ENCODE measurements around the gene TRAPPC4.
"Not testable (repeated sequence)": the region's sequence is repeated elsewhere in the genome, so short reads cannot be mapped to it uniquely, and the experiment has no call there.

The TRAPPC4 gene, protein sequence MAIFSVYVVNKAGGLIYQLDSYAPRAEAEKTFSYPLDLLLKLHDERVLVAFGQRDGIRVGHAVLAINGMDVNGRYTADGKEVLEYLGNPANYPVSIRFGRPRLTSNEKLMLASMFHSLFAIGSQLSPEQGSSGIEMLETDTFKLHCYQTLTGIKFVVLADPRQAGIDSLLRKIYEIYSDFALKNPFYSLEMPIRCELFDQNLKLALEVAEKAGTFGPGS

DNA sequence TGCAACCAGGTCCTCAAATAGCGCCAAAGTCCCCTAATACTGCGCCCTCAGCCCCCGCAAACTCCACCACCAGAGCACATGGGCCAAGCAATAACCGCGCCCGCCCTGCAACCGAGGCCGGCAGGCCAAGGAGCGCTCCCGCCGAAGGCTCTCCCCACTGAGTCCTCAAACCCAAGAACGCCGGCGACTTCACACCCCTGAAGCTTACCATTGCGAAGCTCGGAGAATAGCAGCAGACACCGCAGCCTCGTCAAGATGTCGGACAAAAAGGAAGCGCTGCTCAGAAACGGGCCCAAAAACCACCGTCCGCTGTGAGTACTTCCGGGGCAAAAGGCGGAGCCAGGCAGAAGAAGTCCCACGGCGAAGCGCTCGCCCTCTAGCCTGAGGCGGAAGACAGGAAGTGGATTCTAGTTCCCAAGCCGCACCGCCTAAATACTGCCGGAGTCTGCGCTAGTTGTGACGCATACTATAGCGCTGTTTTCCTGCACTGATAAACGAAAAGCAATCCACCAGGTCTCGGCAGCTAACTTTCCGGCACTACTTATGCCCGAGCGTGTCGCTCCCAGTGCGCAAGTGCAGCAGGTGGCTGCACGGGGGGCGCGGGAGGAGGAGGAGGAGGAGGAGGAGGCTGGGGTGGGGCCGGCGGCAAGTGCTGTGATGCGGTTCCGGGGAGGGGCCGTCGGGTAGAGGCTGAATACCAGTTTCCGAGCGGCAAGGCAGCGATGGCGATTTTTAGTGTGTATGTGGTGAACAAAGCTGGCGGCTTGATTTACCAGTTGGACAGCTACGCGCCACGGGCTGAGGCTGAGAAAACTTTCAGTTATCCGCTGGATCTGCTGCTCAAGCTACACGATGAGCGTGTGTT is at the start of gene TRAPPC4, which contains the start of gene RPS25:
Gene TRAPPC4, plus strand, starts transcription at position 693 of the 865 bp plus-strand sequence. Its CDS starts 30 bp downstream, at position 723.
Gene RPS25, minus strand, starts transcription at position 270 of the 865 bp plus-strand sequence. Its CDS starts 59 bp downstream, at position 211.
- DNase-seq: peak; percentile 94

DNA sequence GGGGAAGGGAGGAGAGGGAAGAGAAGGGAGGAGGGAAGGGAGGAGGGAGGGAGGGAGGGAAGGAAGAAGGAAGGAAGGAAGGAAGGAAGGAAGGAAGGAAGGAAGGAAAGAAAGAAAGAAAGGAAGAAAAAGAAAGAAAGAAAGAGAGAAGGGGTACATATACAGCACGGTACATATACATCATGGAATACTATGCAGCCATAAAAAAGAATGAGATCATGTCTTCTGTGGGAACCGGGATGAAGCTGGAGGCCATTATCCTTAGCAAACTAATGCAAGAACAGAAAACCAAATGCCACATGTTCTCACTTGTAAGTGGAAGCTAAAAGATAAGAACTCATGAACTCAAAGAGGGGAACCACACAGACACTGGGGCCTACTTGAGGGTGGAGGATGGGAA is 49.1 kb upstream of the TRAPPC4 start:
- not testable (repeated sequence) for DNase-seq

GRCh38 chr11:118971646-118972045 is 46.9 kb upstream of the TRAPPC4 start, which contains the start of gene FOXR1:
FOXR1 (plus strand) TSS chr11:118971761; CDS start chr11:118971932, 171 bp downstream.
- no peak for DNase-seq

DNA sequence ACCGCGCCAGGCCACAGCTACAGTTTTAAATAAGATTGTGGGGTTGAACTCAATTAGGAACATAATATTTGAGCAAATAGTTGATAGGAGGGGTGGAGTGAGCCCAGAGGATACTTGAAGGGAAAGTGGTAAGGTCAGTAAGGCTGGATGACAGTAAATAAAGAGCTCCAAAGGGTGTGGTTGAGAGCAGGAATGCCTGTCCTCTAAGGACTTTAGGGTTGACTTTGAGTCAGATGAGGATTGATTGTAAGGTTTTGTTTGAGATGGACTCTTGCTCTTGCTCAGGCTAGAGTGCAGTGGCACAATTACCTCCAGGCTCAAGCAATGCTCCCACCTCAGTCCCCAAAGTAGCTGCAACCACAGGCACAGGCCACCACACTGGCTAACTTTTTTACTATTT is 44.6 kb upstream of the TRAPPC4 start:
- no peak for DNase-seq

DNA sequence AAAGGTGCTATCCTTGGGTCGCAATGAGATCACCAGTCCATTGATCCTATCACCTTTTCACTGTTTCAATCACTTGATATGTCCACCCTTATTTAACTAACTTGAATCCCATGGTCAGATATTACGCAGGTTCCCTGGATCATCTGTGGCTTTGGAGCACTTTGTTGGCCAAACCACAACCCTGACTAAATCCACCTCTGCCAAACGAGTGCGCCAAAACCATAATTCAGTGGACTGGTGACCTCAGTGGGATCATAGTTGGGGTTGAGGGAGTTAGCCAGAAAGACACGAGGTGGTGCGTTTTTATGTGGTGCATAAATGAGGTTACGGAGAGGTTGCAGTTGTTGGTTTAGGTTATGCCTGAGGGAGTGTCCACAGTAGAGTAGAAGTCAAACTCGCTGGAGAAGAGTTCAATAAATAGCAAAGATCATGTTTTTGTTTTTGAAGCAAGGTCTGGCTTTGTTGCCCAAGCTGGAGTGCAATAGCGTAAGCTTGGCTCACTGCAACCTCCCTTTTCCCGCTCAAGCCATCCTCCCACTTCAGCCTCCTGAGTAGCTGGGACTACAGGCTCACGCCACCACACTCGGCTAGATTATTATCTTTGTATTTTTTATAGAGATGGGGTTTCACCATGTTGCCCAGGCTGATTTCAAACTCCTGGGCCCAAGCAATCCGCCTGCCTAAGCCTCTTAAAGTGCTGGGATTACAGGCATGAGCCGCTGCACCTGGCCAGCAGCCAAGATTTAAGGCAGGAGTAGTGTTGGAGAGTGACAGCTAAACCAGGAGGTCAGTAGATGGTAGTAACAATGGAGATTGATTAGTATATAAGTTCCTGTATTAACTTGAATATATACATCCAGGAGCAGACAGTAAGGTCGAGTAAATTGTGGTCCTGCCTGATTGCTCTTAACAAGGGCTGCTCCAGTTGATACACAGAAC is 42.5 kb upstream of the TRAPPC4 start:
- no peak for DNase-seq

DNA sequence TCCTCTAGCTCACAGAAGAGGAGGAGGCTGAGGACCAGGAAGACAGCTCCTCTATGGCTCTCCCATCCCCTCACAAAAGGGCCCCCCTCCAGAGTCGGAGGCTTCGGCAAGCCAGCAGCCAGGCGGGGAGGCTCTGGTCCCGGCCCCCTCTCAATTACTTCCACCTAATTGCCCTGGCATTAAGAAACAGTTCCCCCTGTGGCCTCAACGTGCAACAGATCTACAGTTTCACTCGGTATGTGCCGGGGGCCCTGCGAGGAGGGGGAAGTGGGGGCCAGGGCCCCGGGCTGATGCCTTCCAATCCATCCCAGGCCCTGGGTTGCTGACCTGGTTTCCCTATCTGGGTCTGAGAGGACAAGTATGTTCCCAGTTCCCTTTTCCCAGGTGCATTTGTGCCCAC is 39.1 kb upstream of the TRAPPC4 start:
- DNase-seq: no peak

GRCh38 chr11:118980191-118980881 is 38.2 kb upstream of the TRAPPC4 start:
- no peak for DNase-seq

DNA sequence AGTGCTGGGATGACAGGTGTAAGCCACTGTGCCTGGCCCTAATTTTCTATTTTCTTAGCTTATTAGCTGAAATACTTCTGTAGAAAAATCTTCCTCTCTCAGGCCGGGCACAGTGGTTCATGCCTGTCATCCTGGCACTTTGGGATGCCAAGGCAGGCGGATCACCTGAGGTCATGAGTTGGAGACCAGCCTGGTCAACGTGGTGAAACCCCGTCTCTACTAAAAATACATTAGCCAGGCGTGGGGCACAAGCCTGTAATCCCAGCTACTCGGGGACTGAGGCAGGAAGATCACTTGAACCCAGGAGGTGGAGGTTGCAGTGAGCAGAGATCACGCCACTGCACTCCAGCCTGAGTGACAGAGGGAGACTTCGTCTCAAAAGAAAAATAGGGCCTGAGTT is 34.2 kb upstream of the TRAPPC4 start:
- DNase-seq: not testable (repeated sequence)

- no peak for DNase-seq
Measured at GRCh38 chr11:118984825-118985224, 33.7 kb upstream of the TRAPPC4 start.

DNA sequence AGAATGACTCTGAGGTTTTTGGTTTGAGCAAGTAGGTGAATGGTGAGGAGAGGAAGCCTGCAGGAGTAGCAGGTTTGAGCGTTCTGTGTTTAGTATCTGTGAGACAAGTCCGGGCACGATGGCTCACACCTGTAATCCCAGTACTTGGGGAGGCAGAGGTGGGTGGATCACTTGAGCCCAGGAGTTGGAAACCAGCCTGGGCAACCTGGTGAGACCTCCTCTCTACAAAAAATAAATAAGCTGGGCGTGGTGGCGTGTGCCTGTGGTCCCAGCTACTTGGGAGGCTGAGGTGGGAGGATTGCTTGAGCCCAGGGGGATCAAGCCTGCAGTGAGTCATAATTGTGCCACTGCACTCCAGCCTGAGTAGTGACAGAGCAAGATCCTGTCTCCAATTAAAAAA is 30.3 kb upstream of the TRAPPC4 start:
- DNase-seq: no peak

DNA sequence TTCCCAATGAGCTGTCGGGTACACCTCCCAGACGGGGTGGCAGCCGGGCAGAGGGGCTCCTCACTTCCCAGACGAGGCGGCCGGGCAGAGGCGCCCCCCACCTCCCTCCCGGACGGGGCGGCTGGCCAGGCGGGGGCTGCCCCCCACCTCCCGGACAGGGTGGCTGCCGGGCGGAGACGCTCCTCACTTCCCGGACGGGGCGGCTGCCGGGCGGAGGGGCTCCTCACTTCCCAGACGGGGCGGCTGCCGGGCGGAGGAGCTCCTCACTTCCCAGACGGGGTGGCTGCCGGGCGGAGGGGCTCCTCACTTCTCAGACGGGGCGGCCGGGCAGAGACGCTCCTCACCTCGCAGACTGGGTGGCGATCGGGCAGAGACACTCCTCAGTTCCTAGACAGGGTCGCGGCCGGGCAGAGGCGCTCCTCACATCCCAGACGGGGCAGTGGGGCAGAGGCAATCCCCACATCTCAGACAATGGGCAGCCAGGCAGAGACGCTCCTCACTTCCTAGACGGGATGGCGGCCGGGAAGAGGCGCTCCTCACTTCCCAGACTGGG is 27.0 kb upstream of the TRAPPC4 start:
- DNase-seq: not testable (repeated sequence)

DNA sequence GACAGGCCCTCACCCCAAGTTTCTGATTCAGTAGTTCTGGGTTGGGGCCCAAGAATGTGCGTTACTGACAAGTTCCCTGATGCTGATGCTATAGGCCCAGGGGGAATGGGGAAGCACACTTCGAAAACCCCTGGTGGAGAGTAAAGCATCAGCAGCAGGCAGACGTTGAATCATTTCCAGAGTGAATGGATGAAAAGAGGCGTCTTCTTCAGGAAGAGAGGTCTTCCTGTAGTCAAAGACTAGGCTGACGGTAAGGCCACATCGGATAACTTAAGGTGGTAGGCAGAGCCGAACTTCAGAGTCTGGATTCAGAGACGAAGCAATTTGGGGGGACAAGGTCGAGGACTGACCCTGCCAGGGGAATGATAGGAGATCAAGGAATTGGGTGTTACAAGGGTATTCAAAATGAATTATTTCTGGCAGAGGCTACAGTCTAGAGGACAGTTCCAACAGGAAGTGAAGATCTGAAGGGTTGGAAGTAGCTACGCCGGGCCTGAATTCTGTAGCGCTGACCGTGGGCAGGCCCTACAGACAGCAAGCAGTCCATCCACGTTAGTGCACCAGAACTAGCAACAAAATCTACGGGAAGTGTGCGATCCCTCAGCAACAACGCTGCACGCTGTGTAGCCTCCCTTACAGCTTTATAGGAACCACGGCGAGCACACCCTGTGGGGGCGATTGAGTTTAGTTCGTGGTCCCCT is 21.5 kb upstream of the TRAPPC4 start:
- DNase-seq: peak; percentile 32

DNA sequence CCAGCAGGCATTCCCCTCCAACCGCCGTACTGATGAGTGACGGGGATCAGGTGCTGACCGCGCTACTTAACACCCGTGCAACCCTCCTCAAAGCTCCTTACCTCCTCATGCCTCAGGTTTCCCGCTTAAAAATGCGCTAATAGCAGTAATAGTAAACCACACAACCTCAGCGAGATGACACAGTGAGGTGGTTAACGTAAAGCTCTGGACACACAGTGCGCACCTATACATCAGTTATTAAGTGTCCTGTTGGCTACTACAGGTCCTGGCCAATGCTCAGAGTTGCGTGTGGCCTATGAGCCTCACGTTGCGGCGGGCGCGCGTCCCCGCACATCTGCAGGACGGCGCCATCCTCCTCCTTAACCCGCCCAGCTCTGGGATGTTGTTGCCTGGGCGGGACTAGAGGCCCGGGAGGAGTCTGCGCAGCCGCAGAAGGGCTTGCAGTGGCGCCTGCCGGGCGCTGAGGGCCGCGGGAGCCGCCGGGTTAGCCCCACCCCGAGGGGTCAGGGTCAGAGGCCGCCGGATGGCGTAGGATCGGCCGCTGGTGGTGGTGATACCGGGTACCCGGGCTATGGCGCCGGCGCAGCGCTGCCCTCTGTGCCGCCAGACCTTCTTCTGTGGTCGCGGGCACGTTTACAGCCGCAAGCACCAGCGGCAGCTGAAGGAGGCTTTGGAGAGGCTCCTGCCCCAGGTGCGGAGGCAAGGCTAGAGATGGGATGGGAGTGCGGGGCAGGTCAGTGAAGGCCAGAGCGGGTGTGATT is 20.8 kb upstream of the TRAPPC4 start, which contains the start of gene CENATAC:
Gene CENATAC, plus strand, starts transcription at position 512 of the 761 bp plus-strand sequence. Its CDS starts 60 bp downstream, at position 572.
- DNase-seq: peak; percentile 95

GRCh38 chr11:118998388-118998717 is 20.2 kb upstream of the TRAPPC4 start:
- peak; percentile 11 for DNase-seq

DNA sequence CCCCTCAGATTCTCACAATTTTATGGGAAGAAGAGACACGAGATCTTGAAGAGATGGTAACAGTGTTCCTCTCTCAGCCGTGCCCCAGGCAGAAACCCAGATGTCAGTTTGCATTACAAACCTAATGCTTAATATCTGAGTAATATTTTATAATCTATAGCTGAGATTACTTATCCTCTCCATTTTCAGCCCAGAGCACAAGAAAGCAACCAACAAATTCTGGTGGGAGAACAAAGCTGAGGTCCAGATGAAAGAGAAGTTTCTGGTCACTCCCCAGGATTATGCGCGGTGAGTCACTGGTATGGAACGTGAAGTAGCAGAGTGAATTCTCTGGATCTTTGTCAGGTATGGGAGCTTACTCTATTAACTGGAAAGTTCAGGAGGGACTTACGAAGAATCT is 19.7 kb upstream of the TRAPPC4 start:
- no peak for DNase-seq

DNA sequence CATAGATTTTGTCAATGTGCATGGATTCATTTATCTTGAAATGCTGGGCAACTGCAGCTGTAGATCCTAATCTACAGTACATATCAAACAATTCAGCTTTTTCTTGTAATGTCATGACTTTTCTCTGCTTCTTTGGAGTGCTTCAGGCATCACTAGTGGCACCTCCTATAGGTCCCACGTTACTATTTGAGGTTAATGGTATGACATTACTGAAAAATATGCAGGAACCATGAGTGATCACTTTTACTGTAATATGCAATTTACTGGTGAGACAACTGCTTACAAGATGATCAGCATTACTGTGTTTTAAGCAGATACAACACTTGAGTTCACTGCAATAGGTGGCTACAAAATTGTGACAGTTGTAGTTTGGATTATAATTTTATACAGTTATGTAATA is 17.7 kb upstream of the TRAPPC4 start:
- no peak for DNase-seq

- no peak for DNase-seq
Measured at GRCh38 chr11:119006656-119007055, 11.9 kb upstream of the TRAPPC4 start.

- no peak for DNase-seq
Measured at GRCh38 chr11:119011476-119012053, 7.0 kb upstream of the TRAPPC4 start.

- DNase-seq: no peak
Measured at GRCh38 chr11:119012629-119013170, 5.9 kb upstream of the TRAPPC4 start.

Data from activated CD4-positive, alpha-beta T cell treated with anti-CD3 and anti-CD28 coated beads, Interleukin-2, amount 50 U/mL, for 1 hour (primary cell).